RWPE2 (cell line): ENCODE measurements around the gene ANXA11.

Source experiments
- ATAC-seq: fragments of 200-7000 bp; cut with Tn5 transposase; 3 replicates; pipeline ENCODE4 v1.9.1; 2021; ENCODE audit warnings: low read depth
- DNase-seq: peaks from one replicate; pipeline ENCODE4 v3.0.0-alpha.2; 2020; ENCODE audit warnings: low spot score
- H3K27ac ChIP-seq: fragments of 450-650 bp; 2 replicates; pipeline ENCODE4 v1.5.1; 2017; ENCODE audit warnings: mild to moderate bottlenecking; ENCODE audit not compliant: poor library complexity, severe bottlenecking
- H3K27me3 ChIP-seq: fragments of 250-450 bp; sonication (Bioruptor Pico); 2 replicates; pipeline ENCODE4 v1.5.1; 2021; ENCODE audit warnings: mild to moderate bottlenecking, moderate library complexity; ENCODE audit not compliant: insufficient read depth, poor library complexity, severe bottlenecking
- H3K36me3 ChIP-seq: fragments of 250-450 bp; sonication (Bioruptor Pico); 2 replicates; pipeline ENCODE4 v1.5.1; 2020; ENCODE audit warnings: low read depth, mild to moderate bottlenecking, moderate library complexity
- H3K4me1 ChIP-seq: fragments of 250-450 bp; sonication (Bioruptor Pico); 2 replicates; pipeline ENCODE4 v1.5.1; 2021; ENCODE audit warnings: mild to moderate bottlenecking, moderate library complexity; ENCODE audit not compliant: insufficient read depth, poor library complexity, severe bottlenecking
- H3K4me3 ChIP-seq: fragments of 250-450 bp; sonication (Bioruptor Pico); 2 replicates; pipeline ENCODE4 v1.5.1; 2021; ENCODE audit warnings: mild to moderate bottlenecking, moderate library complexity; ENCODE audit not compliant: severe bottlenecking
- H3K9me3 ChIP-seq: fragments of 250-450 bp; sonication (Bioruptor Pico); 2 replicates; pipeline ENCODE4 v1.5.1; 2021; ENCODE audit warnings: mild to moderate bottlenecking, moderate library complexity; ENCODE audit not compliant: severe bottlenecking
- TF ChIP-seq, protein P1 (sequence below): fragments of 450-650 bp; IDR thresholded peaks from one replicate; pipeline ENCODE4 v1.5.1; 2017; ENCODE audit warnings: mild to moderate bottlenecking, moderate library complexity; ENCODE audit not compliant: poor library complexity, severe bottlenecking

Gene ANXA11

DNA sequence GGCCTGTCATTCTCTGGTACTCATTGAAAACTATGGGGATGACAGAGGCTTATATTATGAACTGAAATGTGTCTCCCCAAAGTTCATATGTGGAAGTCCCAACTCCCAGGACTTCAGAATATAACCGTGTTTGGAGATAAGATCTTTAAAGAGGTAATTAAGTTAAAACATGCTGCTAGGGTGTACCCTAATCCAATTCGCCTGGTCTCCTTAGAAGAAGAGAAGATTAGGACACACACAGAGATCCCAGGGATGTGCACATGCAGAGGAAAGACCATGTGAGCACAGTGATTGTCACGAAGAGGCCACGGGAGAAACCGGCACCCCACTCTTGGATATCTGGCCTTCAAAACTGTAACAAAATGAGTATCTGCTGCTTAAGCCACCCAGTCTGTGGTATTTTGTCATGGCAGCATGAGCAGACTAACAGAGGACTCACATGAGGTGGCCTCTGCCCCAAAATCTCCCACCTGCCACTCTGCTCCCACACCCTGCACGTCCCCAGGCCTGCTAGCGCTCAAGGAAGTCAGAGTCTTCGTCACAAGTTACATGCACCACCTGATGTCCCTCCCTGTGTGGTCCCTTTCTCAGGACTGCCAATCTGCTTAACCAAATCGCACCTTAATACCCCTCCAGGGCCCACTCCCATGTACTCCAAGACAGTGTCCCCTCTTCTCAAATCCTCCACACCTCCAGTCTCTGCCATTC, 46.0 kb downstream of the ANXA11 start:
- H3K36me3 ChIP-seq: peaks cover 63% of the 10 kb centered on the region
- DNase-seq: no peak
- TF ChIP-seq, protein P1, sequence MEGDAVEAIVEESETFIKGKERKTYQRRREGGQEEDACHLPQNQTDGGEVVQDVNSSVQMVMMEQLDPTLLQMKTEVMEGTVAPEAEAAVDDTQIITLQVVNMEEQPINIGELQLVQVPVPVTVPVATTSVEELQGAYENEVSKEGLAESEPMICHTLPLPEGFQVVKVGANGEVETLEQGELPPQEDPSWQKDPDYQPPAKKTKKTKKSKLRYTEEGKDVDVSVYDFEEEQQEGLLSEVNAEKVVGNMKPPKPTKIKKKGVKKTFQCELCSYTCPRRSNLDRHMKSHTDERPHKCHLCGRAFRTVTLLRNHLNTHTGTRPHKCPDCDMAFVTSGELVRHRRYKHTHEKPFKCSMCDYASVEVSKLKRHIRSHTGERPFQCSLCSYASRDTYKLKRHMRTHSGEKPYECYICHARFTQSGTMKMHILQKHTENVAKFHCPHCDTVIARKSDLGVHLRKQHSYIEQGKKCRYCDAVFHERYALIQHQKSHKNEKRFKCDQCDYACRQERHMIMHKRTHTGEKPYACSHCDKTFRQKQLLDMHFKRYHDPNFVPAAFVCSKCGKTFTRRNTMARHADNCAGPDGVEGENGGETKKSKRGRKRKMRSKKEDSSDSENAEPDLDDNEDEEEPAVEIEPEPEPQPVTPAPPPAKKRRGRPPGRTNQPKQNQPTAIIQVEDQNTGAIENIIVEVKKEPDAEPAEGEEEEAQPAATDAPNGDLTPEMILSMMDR: no peak
- H3K9me3 ChIP-seq: no peaks in the 10 kb centered on the region
- no peak overlapping the region for H3K4me3 ChIP-seq
- H3K27me3 ChIP-seq: no peaks in the 10 kb centered on the region
- H3K27ac ChIP-seq: peak overlapping the region; percentile 47
- ATAC-seq: no peak
- H3K4me1 ChIP-seq: peaks cover 42% of the 10 kb centered on the region

DNA sequence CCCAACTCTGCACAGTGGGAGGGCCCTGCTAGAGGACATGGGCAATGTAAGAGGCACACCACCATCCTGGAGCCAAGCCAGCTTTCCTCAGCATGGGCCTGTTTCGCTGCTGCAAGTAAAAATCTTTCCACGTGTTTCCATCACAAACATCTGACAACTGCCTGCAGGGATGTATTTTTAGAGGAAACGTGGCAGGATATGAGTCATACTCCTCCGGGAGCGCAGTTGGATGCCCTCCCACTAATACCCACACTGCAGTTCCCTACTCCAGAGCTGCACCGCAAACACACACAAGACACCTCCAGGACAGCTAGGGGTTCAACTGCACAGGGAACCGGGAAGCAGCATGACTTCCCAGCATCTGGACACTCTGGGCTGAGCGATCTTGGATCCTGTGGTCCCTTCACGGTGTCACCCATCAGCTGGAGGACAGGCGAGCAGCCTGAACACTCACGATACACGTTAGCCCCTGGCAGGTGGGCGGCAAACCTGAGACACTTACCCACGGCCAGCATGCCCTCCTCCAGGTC, 46.7 kb downstream of the ANXA11 start:
- TF ChIP-seq, protein P1: no peak
- Histone ChIP-seq H3K27me3 (no peaks in the 10 kb centered on the region), H3K9me3 (no peaks in the 10 kb centered on the region), H3K27ac (peak overlapping the region; percentile 47), H3K36me3 (peaks cover 67% of the 10 kb centered on the region), H3K4me1 (peaks cover 36% of the 10 kb centered on the region), H3K4me3 (no peak overlapping the region)
- ATAC-seq (peak; percentile 77), DNase-seq (peak; percentile 76)

DNA sequence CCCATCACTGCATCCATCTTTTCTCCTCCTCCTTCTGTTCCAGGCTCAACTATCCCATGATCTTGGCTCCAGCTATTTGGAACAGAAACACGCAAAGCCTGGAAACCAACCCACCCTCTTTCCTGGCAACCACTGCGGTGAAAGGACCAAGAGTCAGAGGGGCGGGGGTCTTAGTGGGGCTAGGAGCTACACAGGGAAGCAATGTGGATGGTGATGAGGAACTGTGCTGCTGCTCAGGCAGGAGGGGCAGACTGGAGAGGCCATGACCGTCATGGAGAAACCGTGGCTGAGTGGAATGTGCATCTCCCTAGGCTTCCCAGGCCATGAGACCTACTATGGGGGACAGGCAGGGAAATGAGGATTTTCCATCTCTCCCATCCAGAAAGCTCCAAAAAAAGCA, 47.2 kb downstream of the ANXA11 start:
- H3K4me3 ChIP-seq: no peak overlapping the region
- ATAC-seq: no peak

DNA sequence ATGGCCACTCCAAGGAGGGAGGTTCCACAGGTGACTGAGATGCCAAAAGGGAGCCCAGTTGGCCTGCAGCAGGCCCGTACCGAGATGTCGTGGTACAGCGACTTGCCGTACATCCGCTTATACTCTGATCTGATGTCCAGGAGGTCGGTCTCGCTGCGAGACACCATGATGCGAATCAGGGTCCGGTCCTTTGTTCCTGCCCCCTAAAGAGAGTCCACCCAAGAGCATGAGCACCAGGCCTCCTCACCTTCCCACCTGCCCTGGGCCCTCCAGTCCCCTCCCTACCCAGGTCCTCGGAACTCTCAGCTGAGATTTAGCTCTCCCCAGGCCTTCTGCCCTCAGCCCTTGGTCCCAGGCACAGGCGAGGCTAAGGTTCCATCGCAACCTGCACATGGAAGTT, 47.8 kb downstream of the ANXA11 start:
- Histone ChIP-seq H3K36me3 (peaks cover 67% of the 10 kb centered on the region), H3K9me3 (no peaks in the 10 kb centered on the region), H3K27me3 (no peaks in the 10 kb centered on the region), H3K4me1 (peaks cover 32% of the 10 kb centered on the region), H3K27ac (no peak overlapping the region), H3K4me3 (no peak overlapping the region)
- DNase-seq (no peak), ATAC-seq (no peak)
- TF ChIP-seq, protein P1: no peak

More for the DNA sequence above, 47.2 kb downstream of the ANXA11 start:
- TF ChIP-seq, protein P1: no peak
- Histone ChIP-seq H3K9me3 (no peaks in the 10 kb centered on the region), H3K27ac (peak overlapping the region; percentile 47), H3K27me3 (no peaks in the 10 kb centered on the region), H3K4me1 (peaks cover 32% of the 10 kb centered on the region), H3K36me3 (peaks cover 68% of the 10 kb centered on the region)
- DNase-seq: no peak

DNA sequence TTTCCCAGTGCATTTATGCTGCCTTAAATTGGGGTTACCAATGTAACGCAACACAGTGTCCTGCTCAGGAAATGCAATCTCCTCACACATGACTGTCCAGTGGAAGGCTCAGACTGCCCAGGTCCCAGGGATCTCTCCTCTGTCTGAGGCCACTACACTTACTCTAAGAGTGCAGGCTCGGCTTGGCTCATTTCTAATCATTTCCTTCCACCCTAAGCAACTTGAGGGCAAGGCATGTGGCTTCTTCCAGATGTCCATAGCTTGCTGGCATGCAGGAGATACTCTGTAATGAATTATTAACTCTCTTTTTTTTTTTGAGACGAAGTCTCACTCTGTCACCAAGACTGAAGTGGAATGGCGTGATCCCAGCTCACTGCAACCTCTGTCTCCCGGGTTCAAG, 49.1 kb downstream of the ANXA11 start:
- DNase-seq: no peak
- peaks cover 56% of the 10 kb centered on the region for H3K36me3 ChIP-seq
- H3K4me3 ChIP-seq: no peak overlapping the region
- H3K9me3 ChIP-seq: no peaks in the 10 kb centered on the region
- peak overlapping the region; percentile 81 for H3K27ac ChIP-seq
- peaks cover 32% of the 10 kb centered on the region for H3K4me1 ChIP-seq
- H3K27me3 ChIP-seq: no peaks in the 10 kb centered on the region
- ATAC-seq: no peak
- TF ChIP-seq, protein P1: no peak
